Measurements from ENCODE around the gene TMC5.
"Not testable (repeated sequence)": the region's sequence is repeated elsewhere in the genome, so short reads cannot be mapped to it uniquely, and the experiment has no call there.

Gene TMC5

DNA sequence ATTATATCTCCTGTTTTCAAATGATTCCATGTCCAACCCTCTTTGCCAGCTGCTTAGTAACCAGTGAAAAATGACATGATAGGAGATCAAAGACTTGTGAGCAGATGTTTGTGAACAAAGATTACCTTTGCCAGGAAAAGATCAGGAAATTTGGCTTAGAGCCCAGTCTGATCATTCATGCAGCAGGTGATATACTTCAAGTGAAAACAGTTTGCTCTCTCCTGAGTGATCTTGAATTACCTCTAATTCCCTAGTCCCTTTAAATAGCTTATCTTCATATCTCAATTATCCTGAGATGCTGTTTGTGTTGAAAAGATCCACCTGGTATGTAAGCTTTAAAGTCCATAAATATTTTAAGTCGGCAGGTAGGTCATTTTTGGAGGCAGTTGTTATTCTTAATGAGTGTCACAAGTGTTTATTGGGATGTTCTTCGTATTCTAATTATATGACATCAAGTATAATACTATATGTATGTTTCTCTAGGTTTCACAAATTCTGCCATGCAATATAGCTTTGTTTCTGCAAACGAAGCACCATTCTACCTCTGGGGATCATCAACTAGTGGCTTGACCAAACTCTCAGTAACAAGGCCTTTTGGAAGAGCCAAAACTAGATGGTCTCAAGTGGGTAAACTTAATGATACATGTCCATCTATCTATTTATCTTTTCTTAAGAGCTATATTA is 124.6 kb downstream of the TMC5 start:
- Histone ChIP-seq H3K27ac (ENCODE audit: low read depth, low read length) (no peak overlapping the region), H3K4me3 (ENCODE audit: insufficient read depth, low read length, poor library complexity, severe bottlenecking) (no peak overlapping the region), H3K9me3 (ENCODE audit: insufficient read depth, low read length) (no peaks in the 10 kb centered on the region), H3K27me3 (ENCODE audit: low read length) (no peaks in the 10 kb centered on the region), H3K9ac (ENCODE audit: low read length) (no peak overlapping the region), H4K20me1 (ENCODE audit: low read depth, low read length) (no peaks in the 10 kb centered on the region), H2AFZ (ENCODE audit: low read depth, low read length, severe bottlenecking) (no peak overlapping the region), H3K79me2 (ENCODE audit: insufficient read depth, low read length) (no peaks in the 10 kb centered on the region), H3F3A (ENCODE audit: insufficient read depth) (no peaks in the 10 kb centered on the region), H3K9me2 (replicated peaks; ENCODE audit: insufficient read depth, low read length) (no peaks in the 10 kb centered on the region), H3K36me3 (ENCODE audit: low read length) (peaks cover 29% of the 10 kb centered on the region), H3K4me2 (ENCODE audit: low read depth, low read length, poor library complexity, severe bottlenecking) (no peak overlapping the region)
- TF ChIP-seq CTCF (IDR thresholded peaks at IDR 0.05; ENCODE audit: insufficient read depth, low read length, poor library complexity, severe bottlenecking) (no peak), EZH2phosphoT487 (conservative IDR thresholded peaks at IDR 0.05; ENCODE audit: low read length) (no peak)

DNA sequence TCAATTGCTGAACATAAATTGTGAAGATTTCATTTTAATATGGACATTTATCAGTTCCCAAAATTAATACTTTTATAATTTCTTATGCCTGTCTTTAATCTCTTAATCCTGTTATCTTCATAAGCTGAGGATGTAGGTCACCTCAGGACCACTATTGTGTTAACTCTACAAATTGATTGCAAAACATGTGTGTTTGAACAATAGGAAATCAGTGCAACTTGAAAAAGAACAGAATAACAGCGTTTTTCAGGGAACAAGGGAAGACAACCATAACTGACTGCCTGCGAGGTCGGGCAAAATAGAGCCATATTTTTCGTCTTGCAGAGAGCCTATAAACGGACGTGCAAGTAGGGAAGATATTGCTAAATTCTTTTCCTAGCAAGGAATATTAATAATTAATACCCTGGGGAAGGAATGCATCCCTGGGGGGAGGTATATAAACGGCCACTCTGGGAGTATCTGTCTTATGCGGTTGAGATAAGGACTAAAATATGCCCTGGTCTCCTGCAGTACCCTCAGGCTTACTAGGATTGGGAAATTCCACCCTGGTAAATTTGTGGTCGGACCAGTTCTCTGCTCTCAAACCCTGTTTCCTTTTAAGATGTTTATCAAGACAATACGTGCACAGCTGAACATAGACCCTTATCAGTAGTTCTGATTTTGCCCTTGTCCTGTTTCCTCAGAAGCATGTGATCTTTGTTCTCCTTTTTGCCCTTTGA is 125.8 kb downstream of the TMC5 start:
- not testable (repeated sequence) for H3K27ac ChIP-seq (ENCODE audit: low read depth, low read length); H3K4me2 ChIP-seq (ENCODE audit: low read depth, low read length, poor library complexity, severe bottlenecking); H3F3A ChIP-seq (ENCODE audit: insufficient read depth); H4K20me1 ChIP-seq (ENCODE audit: low read depth, low read length); H3K9me2 ChIP-seq (replicated peaks; ENCODE audit: insufficient read depth, low read length); H3K9ac ChIP-seq (ENCODE audit: low read length); H2AFZ ChIP-seq (ENCODE audit: low read depth, low read length, severe bottlenecking); H3K27me3 ChIP-seq (ENCODE audit: low read length); H3K4me3 ChIP-seq (ENCODE audit: insufficient read depth, low read length, poor library complexity, severe bottlenecking); H3K9me3 ChIP-seq (ENCODE audit: insufficient read depth, low read length); H3K79me2 ChIP-seq (ENCODE audit: insufficient read depth, low read length)
- peaks cover 35% of the 10 kb centered on the region for H3K36me3 ChIP-seq (ENCODE audit: low read length)

DNA sequence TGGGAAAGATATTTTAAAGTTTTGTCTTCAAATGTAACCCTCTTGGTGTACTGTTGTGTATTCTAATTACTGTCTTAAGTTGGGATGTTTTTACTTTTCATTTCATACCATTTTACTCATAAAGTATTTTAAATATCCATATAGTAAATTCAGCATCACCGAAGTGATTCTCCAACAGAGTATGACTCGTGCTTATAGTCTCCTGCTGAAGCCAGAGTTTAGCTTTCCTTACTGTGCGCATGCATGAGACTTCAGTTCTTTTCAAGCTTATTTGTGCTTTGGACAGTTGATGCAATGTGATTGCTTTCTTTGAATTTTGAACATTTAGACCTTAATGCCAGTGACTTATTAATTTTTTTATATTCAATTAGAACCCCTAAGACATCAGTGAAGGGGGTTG is 130.5 kb downstream of the TMC5 start:
- Histone ChIP-seq H4K20me1 (ENCODE audit: low read depth, low read length) (no peaks in the 10 kb centered on the region), H3K27ac (ENCODE audit: low read depth, low read length) (no peak overlapping the region), H3K9me3 (ENCODE audit: insufficient read depth, low read length) (no peaks in the 10 kb centered on the region), H3K79me2 (ENCODE audit: insufficient read depth, low read length) (no peaks in the 10 kb centered on the region), H3K9me2 (replicated peaks; ENCODE audit: insufficient read depth, low read length) (no peaks in the 10 kb centered on the region), H2AFZ (ENCODE audit: low read depth, low read length, severe bottlenecking) (no peak overlapping the region), H3K27me3 (ENCODE audit: low read length) (no peaks in the 10 kb centered on the region), H3K9ac (ENCODE audit: low read length) (no peak overlapping the region), H3K4me2 (ENCODE audit: low read depth, low read length, poor library complexity, severe bottlenecking) (no peak overlapping the region), H3F3A (ENCODE audit: insufficient read depth) (no peaks in the 10 kb centered on the region), H3K36me3 (ENCODE audit: low read length) (peaks cover 24% of the 10 kb centered on the region), H3K4me3 (ENCODE audit: insufficient read depth, low read length, poor library complexity, severe bottlenecking) (no peak overlapping the region)
- TF ChIP-seq EZH2phosphoT487 (conservative IDR thresholded peaks at IDR 0.05; ENCODE audit: low read length), result no peak
- TF ChIP-seq CTCF (IDR thresholded peaks at IDR 0.05; ENCODE audit: insufficient read depth, low read length, poor library complexity, severe bottlenecking), result no peak

Measured in SU-DHL-6 (cell line).